HG03565 (cell line): ENCODE measurements around the gene TRIM54.

Experiments
- ATAC-seq: cut with Tn5 transposase; IDR thresholded peaks from one replicate; pipeline ENCODE4 v1.9.1; 2021; ENCODE audit warnings: mild to moderate bottlenecking, moderate library complexity; ENCODE audit not compliant: unreplicated experiment

Gene TRIM54

DNA sequence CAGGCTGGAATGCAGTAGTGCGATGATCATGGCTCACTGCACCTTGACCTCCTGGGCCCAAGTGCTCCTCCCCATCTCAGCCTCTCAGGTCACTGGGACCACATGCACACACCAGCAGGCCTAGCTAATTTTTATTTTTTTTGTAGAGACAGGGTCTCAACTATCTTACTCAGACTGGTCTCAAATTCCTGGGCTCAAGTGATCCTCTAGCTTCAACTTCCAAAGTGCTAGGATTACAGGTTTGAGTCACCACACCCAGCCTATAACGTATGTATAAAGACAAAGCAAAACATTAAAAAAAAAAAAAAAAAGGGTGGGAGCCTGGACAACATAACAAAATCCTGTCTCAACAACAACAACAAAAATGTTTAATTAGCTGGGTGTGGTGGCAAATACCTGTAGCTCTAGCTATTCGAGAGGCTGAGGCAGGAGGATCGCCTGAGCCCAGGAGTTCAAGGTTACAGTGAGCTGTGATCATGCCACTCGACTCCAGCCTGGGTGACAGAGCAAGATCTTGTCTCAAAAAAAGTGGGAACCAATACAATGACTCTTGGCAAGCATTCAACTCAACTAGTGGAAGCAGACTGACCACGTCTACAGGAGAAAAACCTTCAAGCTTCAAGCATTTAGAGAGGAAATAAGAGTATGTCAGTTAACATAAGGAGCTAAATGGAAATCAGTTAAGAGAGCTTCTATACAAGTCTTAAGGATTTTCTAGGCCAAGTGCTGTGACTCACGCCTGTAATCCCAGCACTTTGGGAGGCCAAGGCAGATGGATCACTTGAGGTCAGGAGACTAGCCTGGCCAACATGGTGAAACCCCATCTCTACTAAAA, 71.8 kb downstream of the TRIM54 start:
- ATAC-seq: no peak

DNA sequence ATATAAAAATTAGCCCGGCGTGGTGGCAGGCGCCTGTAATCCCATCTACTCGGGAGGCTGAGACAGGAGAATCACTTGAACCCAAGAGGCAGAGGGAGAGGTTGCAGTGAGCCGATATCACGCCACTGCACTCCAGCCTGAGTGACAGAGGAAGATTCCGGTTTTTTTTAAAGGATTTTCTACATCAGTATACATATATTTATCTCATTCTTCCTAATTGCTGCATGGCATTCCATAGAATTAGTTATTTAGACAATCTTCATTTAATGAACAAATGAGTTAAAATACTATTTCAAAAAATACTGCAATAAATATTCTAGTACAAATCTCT, 72.3 kb downstream of the TRIM54 start:
- no peak for ATAC-seq

DNA sequence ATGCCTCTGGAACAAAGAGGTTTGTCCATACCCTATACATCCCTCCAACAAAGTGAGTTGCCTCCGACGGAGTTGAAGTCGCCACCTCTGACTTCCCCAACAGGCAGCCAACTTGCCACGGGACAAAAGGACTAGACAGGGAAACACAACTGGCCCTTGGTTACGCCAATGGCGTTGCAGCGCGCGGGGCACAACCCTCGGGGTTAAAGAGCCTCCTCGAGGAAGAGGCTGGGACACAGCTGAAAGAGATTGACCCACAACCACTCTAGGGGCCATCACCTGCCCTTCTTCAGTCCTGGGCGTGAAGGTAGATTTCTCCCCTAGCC, 73.8 kb downstream of the TRIM54 start:
- ATAC-seq: peak; percentile 25

DNA sequence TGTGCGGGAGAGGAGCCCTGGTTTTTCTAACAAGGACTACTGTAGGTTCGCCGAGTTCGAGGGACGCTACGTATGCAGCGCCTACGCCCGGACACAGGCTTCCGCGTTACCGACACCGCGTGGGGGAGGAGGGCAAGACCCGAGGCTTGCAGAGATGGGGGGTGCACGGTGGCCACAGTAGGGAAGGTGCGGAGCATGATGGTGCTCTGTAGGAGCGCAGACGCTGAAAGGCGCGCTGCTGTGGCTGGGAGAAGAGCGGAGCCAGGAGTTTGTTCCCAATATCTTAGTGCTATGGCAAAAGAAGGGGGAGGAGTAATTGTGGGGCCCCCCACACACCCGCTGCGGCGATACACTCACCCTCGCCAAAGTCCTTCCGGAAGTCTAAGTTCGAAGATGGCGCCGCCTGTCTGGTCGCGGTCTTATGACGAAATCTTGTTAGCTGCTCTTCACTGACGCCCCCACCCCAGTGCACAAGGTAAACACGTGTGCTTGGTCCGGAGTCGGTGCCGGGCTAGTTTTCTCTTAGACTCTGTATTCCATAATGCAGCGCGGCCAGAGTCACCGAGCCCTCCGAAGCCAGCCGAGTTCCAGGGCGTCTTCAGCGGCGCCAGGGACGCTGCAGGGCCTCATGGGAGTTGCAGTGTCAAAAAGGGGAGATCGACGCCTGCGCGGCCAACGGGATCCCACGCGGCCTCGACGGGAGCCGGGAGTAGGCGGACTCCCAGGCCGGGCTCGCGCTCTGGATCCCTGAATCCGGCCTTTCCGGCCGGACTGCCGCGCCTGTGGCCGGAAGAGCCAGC, 74.4 kb downstream of the TRIM54 start, which contains the start of gene GTF3C2:
Gene GTF3C2 (minus strand): TSS at position 383 of the 800 bp plus-strand sequence. CDS start 13,210 bp downstream, outside the sequence.
- ATAC-seq: peak; percentile 65
